Measurements from ENCODE around the gene HPDL.
A peak's percentile ranks its signal among the peaks of the same experiment; 100 is the strongest.
"Not testable (repeated sequence)": the region's sequence is repeated elsewhere in the genome, so short reads cannot be mapped to it uniquely, and the experiment has no call there.

The HPDL gene
- 0.72 to 9.5 reads per million in 2 experiments for total RNA-seq

- peak; percentile 36 for DNase-seq (ENCODE audit: low read depth)
Measured at GRCh38 chr1:45326627-45327623, at the start of gene HPDL. Gene HPDL, plus strand, starts transcription at chr1:45326895. Its CDS starts 254 bp downstream, at chr1:45327149.

DNA sequence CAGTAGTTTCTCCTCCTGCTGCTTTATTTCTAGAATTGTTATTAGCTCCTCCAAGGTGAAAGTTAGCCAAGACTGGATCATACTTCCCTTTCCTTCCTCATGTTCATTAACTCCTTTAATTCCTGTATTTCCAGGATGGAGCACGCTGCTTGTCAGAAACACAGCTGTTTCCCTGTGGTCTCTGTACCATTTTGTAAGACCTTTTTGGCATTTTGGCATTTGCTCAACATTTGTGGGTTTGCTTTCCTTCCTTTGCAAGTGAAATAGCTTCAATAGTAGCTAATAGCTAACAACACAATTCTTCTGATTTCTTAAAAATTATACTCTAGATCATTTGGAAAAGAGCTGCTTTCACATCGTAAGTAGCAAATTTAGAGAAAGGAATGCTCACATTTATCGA is 44.3 kb upstream of the HPDL start:
- DNase-seq (ENCODE audit: low read depth): no peak

GRCh38 chr1:45284858-45285257 is 41.8 kb upstream of the HPDL start:
- not testable (repeated sequence) for DNase-seq (ENCODE audit: low read depth)

DNA sequence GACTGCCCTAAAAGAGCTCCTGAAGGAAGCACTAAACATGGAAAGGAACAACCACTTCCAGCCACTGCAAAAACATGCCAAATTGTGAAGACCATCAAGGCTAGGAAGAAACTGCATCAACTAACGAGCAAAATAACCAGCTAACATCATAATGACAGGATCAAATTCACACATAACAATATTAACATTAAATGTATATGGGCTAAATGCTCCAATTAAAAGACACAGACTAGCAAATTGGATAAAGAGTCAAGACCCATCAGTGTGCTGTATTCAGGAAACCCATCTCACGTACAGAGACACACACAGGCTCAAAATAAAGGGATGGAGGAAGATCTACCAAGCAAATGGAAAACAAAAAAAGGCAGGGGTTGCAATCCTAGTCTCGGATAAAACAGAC is 40.2 kb upstream of the HPDL start:
- not testable (repeated sequence) for DNase-seq (ENCODE audit: low read depth)

DNA sequence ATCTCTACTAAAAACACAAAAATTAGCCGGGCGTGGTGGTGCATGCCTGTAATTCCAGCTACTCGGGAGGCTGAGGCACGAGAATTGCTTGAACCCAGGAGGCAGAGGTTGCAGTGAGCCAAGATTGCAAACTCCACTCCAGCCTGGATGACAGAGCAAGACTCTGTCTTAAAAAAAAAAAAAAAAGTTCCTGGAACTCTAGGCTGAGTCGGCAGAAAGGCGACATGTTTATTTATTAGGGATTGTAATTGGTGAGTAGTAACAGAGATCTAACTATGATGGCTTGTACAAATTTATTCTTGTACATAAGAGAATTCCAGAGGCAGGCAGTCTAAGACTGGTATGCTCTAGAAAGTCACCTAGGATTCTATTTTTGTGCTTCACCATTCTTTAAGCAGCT is 35.7 kb upstream of the HPDL start:
- DNase-seq (ENCODE audit: low read depth): not testable (repeated sequence)

GRCh38 chr1:45291716-45292115 is 35.0 kb upstream of the HPDL start:
- no peak for DNase-seq (ENCODE audit: low read depth)

DNA sequence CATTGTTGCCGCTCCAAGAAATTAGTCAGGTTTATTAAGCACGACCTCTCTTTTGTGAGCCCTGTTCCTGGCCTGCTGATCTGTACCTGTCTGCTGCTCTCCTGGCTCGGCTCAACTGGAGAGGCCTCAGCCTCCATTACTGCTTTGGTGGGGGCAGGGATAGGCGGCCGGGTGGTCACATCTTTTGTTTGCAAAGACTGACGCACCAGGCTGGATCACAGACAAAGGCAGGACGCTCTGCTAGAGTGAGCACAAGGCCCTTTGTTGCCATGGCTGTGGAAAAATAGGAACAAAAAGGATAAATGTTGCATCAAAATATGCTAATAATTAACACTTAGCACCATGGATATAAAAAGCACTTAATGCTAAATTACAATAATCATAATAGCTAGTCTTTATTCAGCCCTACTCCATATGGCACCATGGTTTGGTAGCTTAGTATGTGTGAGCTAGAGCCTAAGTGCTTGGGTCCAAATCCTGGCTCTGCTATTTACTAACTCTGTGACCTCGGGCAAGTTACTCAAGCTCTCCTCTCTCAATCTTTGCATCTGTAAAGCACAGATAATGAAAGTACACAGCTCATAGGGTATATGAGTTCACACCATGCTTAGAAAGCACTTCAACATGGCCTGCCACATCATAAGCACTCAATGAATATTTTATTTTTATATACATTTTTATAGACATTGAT is 28.9 kb upstream of the HPDL start:
- DNase-seq (ENCODE audit: low read depth): no peak

GRCh38 chr1:45299296-45299695 is 27.4 kb upstream of the HPDL start:
- DNase-seq (ENCODE audit: low read depth): no peak

GRCh38 chr1:45299981-45300668 is 26.6 kb upstream of the HPDL start:
- peak; percentile 14 for DNase-seq (ENCODE audit: low read depth)

DNA sequence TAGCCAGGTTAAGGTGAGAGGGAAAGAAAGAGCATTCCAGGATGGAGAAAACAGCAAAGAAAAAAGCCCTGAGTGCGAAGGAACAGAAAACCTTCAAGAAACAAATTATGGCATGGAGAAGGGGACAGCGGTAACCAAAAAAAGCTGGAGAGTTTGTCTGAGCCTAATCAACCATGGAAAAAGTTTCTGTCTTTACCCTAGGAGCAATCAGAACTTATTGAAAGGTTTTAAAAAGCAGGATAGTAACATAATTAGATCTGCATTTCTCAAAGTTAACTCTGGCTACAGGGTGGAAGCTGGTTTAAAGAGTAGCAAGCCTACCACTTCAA is 26.1 kb upstream of the HPDL start:
- DNase-seq (ENCODE audit: low read depth): no peak

- no peak for DNase-seq (ENCODE audit: low read depth)
Measured at GRCh38 chr1:45302505-45303150, 24.1 kb upstream of the HPDL start.

- DNase-seq (ENCODE audit: low read depth): peak; percentile 97
Measured at GRCh38 chr1:45303520-45304310, 23.0 kb upstream of the HPDL start.

DNA sequence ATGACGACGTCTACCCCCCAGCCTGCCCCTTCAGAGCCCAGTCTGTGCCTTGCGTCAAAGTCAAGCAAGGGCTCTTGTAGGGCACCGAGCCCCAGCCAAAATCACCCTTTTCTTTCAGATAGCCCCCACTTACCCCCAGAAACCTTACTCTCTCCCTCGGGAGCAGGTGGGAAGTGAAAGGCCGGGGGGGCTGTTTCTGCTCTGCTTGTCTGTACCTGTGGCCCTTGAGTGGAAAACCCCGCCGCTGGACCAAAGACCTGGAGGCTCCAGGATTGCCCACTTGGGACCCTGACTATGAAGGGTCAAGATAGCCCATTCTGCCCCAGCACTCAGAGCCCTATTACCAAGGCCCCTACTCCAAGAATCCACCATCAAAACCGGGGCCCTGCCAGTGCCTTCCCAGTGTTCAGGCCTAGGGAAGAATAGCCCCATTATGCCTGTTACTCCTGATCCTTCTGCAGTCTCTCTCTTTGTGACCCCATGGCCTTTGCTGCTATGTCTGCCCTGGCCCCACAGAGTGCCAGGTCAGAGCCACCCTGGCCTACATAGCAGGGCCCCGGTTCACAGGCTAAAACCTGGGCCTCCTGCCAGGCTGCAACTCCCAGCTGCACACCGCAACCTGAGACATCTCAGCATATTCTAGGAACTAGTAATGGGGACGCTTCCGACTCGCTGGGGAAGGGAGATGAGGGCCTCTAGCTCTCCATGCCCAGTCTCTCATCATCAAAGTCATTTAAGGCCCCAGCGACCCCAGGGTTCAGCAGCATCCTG is 22.2 kb upstream of the HPDL start:
- no peak for DNase-seq (ENCODE audit: low read depth)

- DNase-seq (ENCODE audit: low read depth): no peak
Measured at GRCh38 chr1:45305231-45305630, 21.5 kb upstream of the HPDL start.

- DNase-seq (ENCODE audit: low read depth): no peak
Measured at GRCh38 chr1:45306319-45306718, 20.4 kb upstream of the HPDL start.

DNA sequence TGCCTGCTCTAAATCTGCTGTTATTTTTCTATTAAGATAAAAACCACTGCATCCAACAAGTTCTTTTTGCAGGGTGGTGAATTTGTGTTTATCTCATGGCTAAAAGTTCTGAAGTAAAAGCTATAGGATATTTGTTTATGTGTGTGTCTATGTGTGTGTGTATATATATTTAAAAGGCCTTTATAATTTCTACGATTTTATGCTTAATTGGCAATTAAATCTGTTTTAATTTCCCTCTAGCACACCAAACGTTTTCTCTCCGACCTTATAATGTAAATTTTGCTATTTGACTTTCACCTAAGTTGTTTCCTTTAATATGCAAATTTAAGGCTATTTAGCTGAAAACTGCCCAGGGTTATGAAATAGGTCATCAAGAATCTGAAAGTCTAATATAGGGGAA is 19.8 kb upstream of the HPDL start:
- DNase-seq (ENCODE audit: low read depth): no peak

DNA sequence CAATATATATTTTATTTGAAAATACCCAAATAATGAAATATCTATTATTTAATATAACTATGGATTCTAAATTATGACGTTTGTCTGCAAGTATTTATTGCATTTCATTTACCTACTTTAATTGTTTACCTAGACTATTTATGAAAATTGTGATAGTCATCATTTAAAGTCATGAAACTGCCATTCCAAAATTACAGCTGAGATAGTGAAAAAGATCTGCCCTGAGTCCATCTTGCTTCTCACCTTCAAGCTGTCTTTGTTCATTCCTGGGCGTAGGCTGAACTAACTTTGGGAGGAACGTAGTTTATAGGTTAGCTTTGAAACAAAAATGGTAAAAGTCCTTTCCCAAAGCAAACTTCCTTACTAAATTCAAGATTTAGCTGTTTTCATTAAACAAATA is 12.4 kb upstream of the HPDL start:
- DNase-seq (ENCODE audit: low read depth): no peak

DNA sequence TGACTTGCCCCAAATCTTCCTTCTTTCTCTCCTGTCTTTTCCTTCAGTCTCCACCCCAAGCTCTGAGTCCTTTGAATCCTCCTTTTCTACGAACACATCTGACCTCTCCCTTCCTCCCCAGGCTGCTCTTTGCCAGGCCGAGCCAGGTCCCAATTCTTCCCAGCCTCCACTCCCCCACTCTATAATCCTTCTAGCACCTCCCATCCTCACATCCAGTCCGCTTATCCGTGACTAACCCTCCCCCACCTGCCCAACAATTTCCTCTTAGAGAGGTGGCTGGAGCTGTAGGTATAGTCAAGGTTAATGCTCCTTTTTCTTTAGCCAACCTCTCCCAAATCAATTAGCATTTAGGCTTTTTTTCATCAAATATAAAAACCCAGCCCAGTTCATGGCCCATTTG is 9.5 kb upstream of the HPDL start:
- DNase-seq (ENCODE audit: low read depth): no peak

DNA sequence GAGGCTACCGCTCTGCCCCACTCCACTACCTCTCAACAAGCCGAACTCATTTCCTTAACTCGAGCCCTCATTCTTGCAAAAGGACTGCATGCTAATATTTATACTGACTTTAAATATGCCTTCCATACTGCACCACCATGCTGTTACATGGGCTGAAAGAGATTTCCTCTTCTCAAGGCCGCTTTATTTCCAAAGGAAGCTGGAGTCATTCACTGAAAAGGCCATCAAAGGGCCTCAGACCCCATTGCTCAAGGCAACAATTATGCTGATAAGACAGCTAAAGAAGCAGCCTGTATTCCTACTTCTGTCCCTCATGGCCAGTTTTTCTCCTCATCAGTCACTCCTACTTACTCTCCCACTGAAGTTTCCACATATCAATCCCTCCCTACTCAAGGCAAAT is 6.9 kb upstream of the HPDL start:
- DNase-seq (ENCODE audit: low read depth): no peak

DNA sequence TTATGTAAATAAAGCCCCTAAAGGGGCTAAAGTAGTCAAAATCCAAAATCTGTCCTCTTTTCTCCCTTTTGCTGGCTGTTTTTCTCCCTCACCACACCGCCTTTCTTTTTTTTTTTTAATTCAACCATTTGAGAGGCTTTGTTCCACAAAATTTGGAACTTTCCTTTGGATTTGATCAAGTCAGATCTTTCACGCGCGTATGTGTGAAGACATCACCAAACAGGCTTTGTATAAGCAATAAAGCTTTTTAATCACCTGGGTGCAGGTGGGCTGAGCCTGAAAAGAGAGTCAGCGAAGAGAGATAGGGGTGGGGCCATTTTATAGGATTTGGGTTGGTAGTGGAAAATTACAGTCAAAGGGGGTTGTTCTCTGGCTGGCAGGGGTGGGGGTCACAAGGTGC is 5.3 kb upstream of the HPDL start:
- DNase-seq (ENCODE audit: low read depth): no peak
